Aorta (tissue), 5 donors: ENCODE measurements around the gene OR1E1. TPM values are rescaled to one million over a fixed set of nuclear protein-coding genes. Genes with fewer than 3 reads are reported as not detected.
"Not testable (repeated sequence)": the region's sequence is repeated elsewhere in the genome, so short reads cannot be mapped to it uniquely, and the experiment has no call there.

ENCODE experiments used
- ATAC-seq: fragments of 200-7000 bp; cut with Tn5 transposase; one replicate; pipeline ENCODE4 v1.9.1; 2022; ENCODE audit warnings: moderate library complexity; ENCODE audit not compliant: low FRiP score
- DNase-seq, 2 donors: peaks; one replicate each; pipeline ENCODE4 v3.0.0-alpha.2; 2020
- H3K27ac ChIP-seq, 2 donors: one replicate each; pipeline ENCODE4 v1.5.1; 2013; ENCODE audit warnings: low read length in 2 of 2, mild to moderate bottlenecking in 2 of 2, moderate library complexity in 2 of 2, control low read depth in 1 of 2, inconsistent platforms in 1 of 2, low read depth in 1 of 2
- H3K27me3 ChIP-seq, 2 donors: one replicate each; pipeline ENCODE4 v1.6.1; 2013; ENCODE audit warnings: control low read depth in 1 of 2, low read length in 1 of 2, mild to moderate bottlenecking in 1 of 2, moderate library complexity in 1 of 2; ENCODE audit not compliant: insufficient read depth in 2 of 2, control insufficient read depth in 1 of 2
- H3K36me3 ChIP-seq, 2 donors: one replicate each; pipeline ENCODE4 v1.6.1; 2013; ENCODE audit warnings: control low read depth in 1 of 2, low read length in 1 of 2, mild to moderate bottlenecking in 1 of 2; ENCODE audit not compliant: insufficient read depth in 2 of 2, control insufficient read depth in 1 of 2
- H3K4me1 ChIP-seq, 2 donors: one replicate each; pipeline ENCODE4 v1.6.1; 2013; ENCODE audit warnings: low read length in 2 of 2, control low read depth in 1 of 2, mild to moderate bottlenecking in 1 of 2, moderate library complexity in 1 of 2; ENCODE audit not compliant: insufficient read depth in 2 of 2, control insufficient read depth in 1 of 2
- H3K4me3 ChIP-seq, 2 donors: one replicate each; pipeline ENCODE4 v1.5.1; 2013; ENCODE audit warnings: low read length in 2 of 2, control low read depth in 1 of 2, mild to moderate bottlenecking in 1 of 2
- H3K9me3 ChIP-seq: one replicate; pipeline ENCODE4 v1.6.1; 2013; ENCODE audit warnings: mild to moderate bottlenecking, low read length; ENCODE audit not compliant: control insufficient read depth
- WGBS, 2 donors: extraction: QIAGEN DNeasy Blood & Tissue Kit; methylation state at CpG; one replicate each; pipeline ENCODE4 v1.1.7; 2013; 5-methylcytosine and 5-hydroxymethylcytosine counted together
- intact Hi-C, 2 donors: fragments of 100-400 bp; cut with DNase I; formaldehyde crosslinking; loops; one replicate each; pipeline versions ENCODE4 v1.14.2 to v1.15.0; 2022
- polyA plus RNA-seq, 2 donors: library from polyadenylated mRNA; stranded (reverse); fragments of 200-250 nt; gene quantifications; one replicate each; pipeline ENCODE4 v1.2.3, GENCODE V29; 2013
- total RNA-seq, 2 donors: library from RNA; stranded (reverse); fragmentation: NEBNext Ultra II Directional; extraction: Animal tissue kit (Norgen Biotek cat#: 25700); gene quantifications; one replicate each; pipeline ENCODE4 v1.2.1, GENCODE V29; 2021
- donor health status: healthy with polysubstance abuse.
- donor health status: Bipolar disorder and iron deficiency.
- donor health status: DM: no; HTN: no; CAD: no.
- donor health status: DM: no; HTN: no; CAD: no.
- donor health status: DM: yes; HTN: yes; CAD: no.

Gene OR1E1
- total and polyA plus RNA-seq, 4 donors = not detected

DNA sequence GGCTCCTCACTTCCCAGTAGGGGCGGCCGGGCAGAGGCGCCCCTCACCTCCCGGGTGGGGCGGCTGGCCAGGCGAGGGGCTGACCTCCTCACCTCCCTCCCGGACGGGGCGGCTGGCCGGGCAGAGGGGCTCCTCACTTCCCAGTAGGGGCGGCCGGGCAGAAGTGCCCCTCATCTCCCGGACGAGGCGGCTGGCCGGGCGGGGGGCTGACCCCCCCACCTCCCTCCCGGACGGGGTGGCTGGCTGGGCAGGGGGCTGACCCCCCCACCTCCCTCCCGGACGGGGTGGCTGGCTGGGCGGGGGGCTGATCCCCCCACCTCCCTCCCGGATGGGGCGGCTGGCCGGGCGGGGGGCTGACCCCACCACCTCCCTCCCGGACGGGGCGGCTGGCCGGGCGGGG is 27.0 kb downstream of the OR1E1 start:
- ATAC-seq, intact Hi-C loops, H3K27ac ChIP-seq, H3K36me3 ChIP-seq, H3K27me3 ChIP-seq, H3K9me3 ChIP-seq, DNase-seq, H3K4me1 ChIP-seq, H3K4me3 ChIP-seq: not testable (repeated sequence)
- 93 to 96% methylated on average over 12 to 31 of the region's 31 CpGs for WGBS, 2 donors

Other genes with a start within 250 kb of the OR1E1 start
- not detected for gene OR1A2, start 200.9 kb downstream of the OR1E1 start, total RNA-seq
- gene OR1A2, start 200.9 kb downstream of the OR1E1 start, polyA plus RNA-seq = not detected
- not detected for gene OR1A1, start 190.7 kb downstream of the OR1E1 start, total RNA-seq
- 1 to 10 TPM in 1 of 2 donors, not detected in 1; 1.1 TPM for gene OR1A1, start 190.7 kb downstream of the OR1E1 start, polyA plus RNA-seq
- not detected for gene OR3A1, start 100.0 kb downstream of the OR1E1 start, total RNA-seq
- gene OR3A1, start 100.0 kb downstream of the OR1E1 start, polyA plus RNA-seq = not detected
- not detected for gene OR3A2, start 12.1 kb downstream of the OR1E1 start, total RNA-seq
- under 1 TPM in 1 of 2 donors, not detected in 1; 0.51 TPM for gene OR3A2, start 12.1 kb downstream of the OR1E1 start, polyA plus RNA-seq
- gene OR3A3, start 13.0 kb upstream of the OR1E1 start, total RNA-seq = not detected
- not detected for gene OR3A3, start 13.0 kb upstream of the OR1E1 start, polyA plus RNA-seq
- gene OR1E2, start 35.4 kb upstream of the OR1E1 start, total RNA-seq = not detected
- not detected for gene OR1E2, start 35.4 kb upstream of the OR1E1 start, polyA plus RNA-seq
- 1 to 10 TPM in 1 of 2 donors, not detected in 1; 1.4 TPM for gene SPATA22, start 73.4 kb upstream of the OR1E1 start, total RNA-seq
- gene SPATA22, start 73.4 kb upstream of the OR1E1 start, polyA plus RNA-seq = under 1 TPM in 1 of 2 donors, not detected in 1; 0.67 TPM
- gene ASPA, start 77.6 kb upstream of the OR1E1 start, total RNA-seq = 1 to 10 TPM; 3.2 to 6.6 TPM
- 1 to 10 TPM in 1 of 2 donors, under 1 TPM in 1; 0.10 to 4.5 TPM for gene ASPA, start 77.6 kb upstream of the OR1E1 start, polyA plus RNA-seq
- 1 to 10 TPM in 1 of 2 donors, under 1 TPM in 1; 0.49 to 2.0 TPM for gene TRPV3, start 159.4 kb upstream of the OR1E1 start, total RNA-seq
- under 1 TPM in 1 of 2 donors, not detected in 1; 0.75 TPM for gene TRPV3, start 159.4 kb upstream of the OR1E1 start, polyA plus RNA-seq
- 1 to 10 TPM; 3.7 to 9.5 TPM for gene TRPV1, start 211.0 kb upstream of the OR1E1 start, total RNA-seq
- 1 to 10 TPM; 1.9 to 2.6 TPM for gene TRPV1, start 211.0 kb upstream of the OR1E1 start, polyA plus RNA-seq
- gene SHPK, start 237.8 kb upstream of the OR1E1 start, total RNA-seq = 10 to 100 TPM in 1 of 2 donors, 1 to 10 TPM in 1; 7.4 to 15.8 TPM
- 1 to 10 TPM; 4.3 to 6.8 TPM for gene SHPK, start 237.8 kb upstream of the OR1E1 start, polyA plus RNA-seq
- 10 to 100 TPM; 10.8 to 13.8 TPM for gene CTNS, start 238.3 kb upstream of the OR1E1 start, total RNA-seq
- 10 to 100 TPM in 1 of 2 donors, 1 to 10 TPM in 1; 4.4 to 12.0 TPM for gene CTNS, start 238.3 kb upstream of the OR1E1 start, polyA plus RNA-seq